ENCODE results near the gene MYO15B.

DNA sequence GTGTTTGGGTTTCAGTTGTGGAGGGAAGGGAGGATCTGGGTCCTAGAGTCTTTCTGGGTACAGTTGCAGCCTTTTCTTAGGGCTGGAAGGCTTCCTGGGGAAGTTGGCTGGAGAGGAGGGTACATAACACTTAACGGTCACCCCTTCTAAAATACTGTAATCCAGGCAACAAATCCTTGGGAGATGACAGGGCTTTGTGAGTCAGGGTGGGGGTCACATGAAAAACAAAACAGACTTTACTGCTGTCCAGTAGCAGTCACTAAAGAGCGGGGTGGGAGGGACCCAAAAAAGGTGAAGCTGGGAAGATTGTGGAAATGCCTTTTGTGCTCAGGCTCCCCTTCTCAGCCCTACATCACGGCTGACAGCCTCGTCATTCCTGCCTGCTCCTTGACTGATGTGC is 85.9 kb downstream of the MYO15B start:
- TF ChIP-seq, protein P1, sequence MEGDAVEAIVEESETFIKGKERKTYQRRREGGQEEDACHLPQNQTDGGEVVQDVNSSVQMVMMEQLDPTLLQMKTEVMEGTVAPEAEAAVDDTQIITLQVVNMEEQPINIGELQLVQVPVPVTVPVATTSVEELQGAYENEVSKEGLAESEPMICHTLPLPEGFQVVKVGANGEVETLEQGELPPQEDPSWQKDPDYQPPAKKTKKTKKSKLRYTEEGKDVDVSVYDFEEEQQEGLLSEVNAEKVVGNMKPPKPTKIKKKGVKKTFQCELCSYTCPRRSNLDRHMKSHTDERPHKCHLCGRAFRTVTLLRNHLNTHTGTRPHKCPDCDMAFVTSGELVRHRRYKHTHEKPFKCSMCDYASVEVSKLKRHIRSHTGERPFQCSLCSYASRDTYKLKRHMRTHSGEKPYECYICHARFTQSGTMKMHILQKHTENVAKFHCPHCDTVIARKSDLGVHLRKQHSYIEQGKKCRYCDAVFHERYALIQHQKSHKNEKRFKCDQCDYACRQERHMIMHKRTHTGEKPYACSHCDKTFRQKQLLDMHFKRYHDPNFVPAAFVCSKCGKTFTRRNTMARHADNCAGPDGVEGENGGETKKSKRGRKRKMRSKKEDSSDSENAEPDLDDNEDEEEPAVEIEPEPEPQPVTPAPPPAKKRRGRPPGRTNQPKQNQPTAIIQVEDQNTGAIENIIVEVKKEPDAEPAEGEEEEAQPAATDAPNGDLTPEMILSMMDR (IDR thresholded peaks at IDR 0.05): no peak
- TF ChIP-seq POLR2A (IDR thresholded peaks at IDR 0.05): no peak

All from uterus (tissue), 2 donors.